Kidney epithelial cell (primary cell): Measurements from ENCODE around the gene OR2J1. TPM values are rescaled to one million over a fixed set of nuclear protein-coding genes. Genes with fewer than 3 reads are reported as not detected.
"Not testable (repeated sequence)": the region's sequence is repeated elsewhere in the genome, so short reads cannot be mapped to it uniquely, and the experiment has no call there.

ENCODE experiments used
- DNase-seq: peaks from one replicate; pipeline ENCODE4 v3.0.0-alpha.2; 2010; ENCODE audit warnings: low read depth
- H3K27me3 ChIP-seq: 2 replicates; pipeline ENCODE4 v1.6.0; 2011; ENCODE audit warnings: low read length; ENCODE audit not compliant: control insufficient read depth, insufficient read depth
- H3K36me3 ChIP-seq: 2 replicates; pipeline ENCODE4 v1.5.1; 2011; ENCODE audit warnings: low read length; ENCODE audit not compliant: control insufficient read depth, insufficient read depth
- H3K4me3 ChIP-seq: 2 replicates; pipeline ENCODE4 v1.5.1; 2011; ENCODE audit warnings: low read depth, mild to moderate bottlenecking, control low read depth, low read length
- total RNA-seq: library from RNA; depleted of rRNA; stranded (reverse); fragments of >200 nt; gene quantifications from 2 replicates; pipeline ENCODE4 v1.2.3, GENCODE V29; 2015
- TF ChIP-seq, protein P1 (sequence below): IDR thresholded peaks from 2 replicates; pipeline ENCODE4 v1.5.1; 2011; ENCODE audit warnings: mild to moderate bottlenecking, moderate library complexity, low read length, control low read depth, inconsistent platforms; ENCODE audit not compliant: insufficient read depth, poor library complexity, severe bottlenecking

OR2J1 gene
- total RNA-seq, 1 donor from 2014 or later: not detected

- Histone ChIP-seq H3K27me3 (no peaks in the 10 kb centered on the region), H3K36me3 (no peaks in the 10 kb centered on the region), H3K4me3 (no peak overlapping the region)
- no peak for DNase-seq
- TF ChIP-seq, protein P1, sequence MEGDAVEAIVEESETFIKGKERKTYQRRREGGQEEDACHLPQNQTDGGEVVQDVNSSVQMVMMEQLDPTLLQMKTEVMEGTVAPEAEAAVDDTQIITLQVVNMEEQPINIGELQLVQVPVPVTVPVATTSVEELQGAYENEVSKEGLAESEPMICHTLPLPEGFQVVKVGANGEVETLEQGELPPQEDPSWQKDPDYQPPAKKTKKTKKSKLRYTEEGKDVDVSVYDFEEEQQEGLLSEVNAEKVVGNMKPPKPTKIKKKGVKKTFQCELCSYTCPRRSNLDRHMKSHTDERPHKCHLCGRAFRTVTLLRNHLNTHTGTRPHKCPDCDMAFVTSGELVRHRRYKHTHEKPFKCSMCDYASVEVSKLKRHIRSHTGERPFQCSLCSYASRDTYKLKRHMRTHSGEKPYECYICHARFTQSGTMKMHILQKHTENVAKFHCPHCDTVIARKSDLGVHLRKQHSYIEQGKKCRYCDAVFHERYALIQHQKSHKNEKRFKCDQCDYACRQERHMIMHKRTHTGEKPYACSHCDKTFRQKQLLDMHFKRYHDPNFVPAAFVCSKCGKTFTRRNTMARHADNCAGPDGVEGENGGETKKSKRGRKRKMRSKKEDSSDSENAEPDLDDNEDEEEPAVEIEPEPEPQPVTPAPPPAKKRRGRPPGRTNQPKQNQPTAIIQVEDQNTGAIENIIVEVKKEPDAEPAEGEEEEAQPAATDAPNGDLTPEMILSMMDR: no peak
Measured at GRCh38 chr6:29146179-29146578, 46.9 kb downstream of the OR2J1 start.

DNA sequence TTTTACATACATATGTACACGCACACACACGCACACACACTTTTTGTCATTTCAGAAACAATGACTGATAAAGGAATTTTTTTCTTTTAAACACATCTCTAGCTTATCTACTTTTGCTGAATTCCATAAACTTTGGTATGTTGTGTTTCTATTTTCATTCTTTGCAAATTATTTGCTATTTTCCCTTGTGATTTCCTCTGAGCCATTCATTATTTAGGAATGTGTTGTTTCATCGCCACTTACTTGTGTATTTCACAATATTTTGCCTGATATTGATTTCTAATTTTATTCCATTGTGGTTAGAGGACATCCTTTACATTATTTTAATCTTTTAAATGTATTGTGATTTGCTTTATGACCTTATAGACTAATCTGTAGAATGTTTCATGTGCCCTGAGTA, 47.8 kb downstream of the OR2J1 start:
- Histone ChIP-seq H3K27me3 (no peaks in the 10 kb centered on the region), H3K4me3 (no peak overlapping the region), H3K36me3 (no peaks in the 10 kb centered on the region)
- DNase-seq: no peak
- TF ChIP-seq, protein P1: no peak

- H3K27me3 ChIP-seq, H3K4me3 ChIP-seq: not testable (repeated sequence)
Measured at GRCh38 chr6:29149444-29149843, 50.2 kb downstream of the OR2J1 start.

More at GRCh38 chr6:29149444-29149843, 50.2 kb downstream of the OR2J1 start:
- DNase-seq, H3K36me3 ChIP-seq: not testable (repeated sequence)

Other genes with a start within 250 kb of the OR2J1 start
- 101 and 119 TPM in 2 replicates for gene TRIM27, start 175.5 kb upstream of the OR2J1 start, total RNA-seq
- 2.6 and 2.7 TPM in 2 replicates for gene ZNF311, start 94.2 kb upstream of the OR2J1 start, total RNA-seq
- not detected in 2 replicates for gene OR2W1, start 54.3 kb upstream of the OR2J1 start, total RNA-seq
- not detected in 2 replicates for gene OR2B3, start 12.2 kb upstream of the OR2J1 start, total RNA-seq
- gene OR2J3, start 8.6 kb downstream of the OR2J1 start, total RNA-seq: not detected in 2 replicates
- gene OR2J2, start 71.4 kb downstream of the OR2J1 start, total RNA-seq: not detected in 2 replicates
- not detected in 2 replicates for gene OR14J1, start 202.2 kb downstream of the OR2J1 start, total RNA-seq